ENCODE data around the gene RNF4.
A peak's percentile ranks its signal among the peaks of the same experiment; 100 is the strongest.
"Not testable (repeated sequence)": the region's sequence is repeated elsewhere in the genome, so short reads cannot be mapped to it uniquely, and the experiment has no call there.

RNF4 gene

DNA sequence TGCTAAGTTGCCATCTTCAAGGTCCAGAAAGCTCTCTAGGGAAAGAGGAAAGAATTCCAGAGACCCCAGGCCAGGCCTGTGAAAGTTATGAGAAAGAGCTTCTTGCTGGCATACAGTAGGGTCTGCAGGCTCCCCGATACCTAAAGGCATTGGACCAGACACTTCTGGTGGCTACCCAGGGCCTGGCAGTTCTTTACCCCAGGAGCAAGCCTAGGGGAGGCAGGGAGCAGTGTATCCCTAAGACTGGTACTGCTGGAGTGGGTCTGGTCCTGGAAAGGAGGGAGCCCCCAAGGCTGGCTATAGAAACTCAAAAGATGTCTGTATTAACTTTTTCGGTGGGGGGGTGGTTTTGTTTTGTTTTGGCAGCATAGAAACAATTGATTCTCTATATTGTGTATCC is 47.7 kb downstream of the RNF4 start:
- H3K4me3 ChIP-seq (ENCODE audit: low read depth in 1 of 2, low read length in 2 of 2), result no peak overlapping the region
- H3K9ac ChIP-seq (ENCODE audit: low read depth in 1 of 2, low read length in 2 of 2), result no peak overlapping the region
- H3K4me1 ChIP-seq (ENCODE audit: control insufficient read depth in 1 of 2, insufficient read depth in 2 of 2, low read length in 2 of 2), result peaks cover 5 to 8% of the 10 kb centered on the region in 2 donors
- no peaks in the 10 kb centered on the region for H3K9me3 ChIP-seq (ENCODE audit: control insufficient read depth in 1 of 2, low read length in 2 of 2)
- no peak overlapping the region for H3K27ac ChIP-seq (ENCODE audit: low read depth, low read length)
- peaks cover 25 to 41% of the 10 kb centered on the region in 2 donors for H3K36me3 ChIP-seq (ENCODE audit: control insufficient read depth in 1 of 2, insufficient read depth in 2 of 2, low read length in 2 of 2)
- no peaks in the 10 kb centered on the region for H3K27me3 ChIP-seq (ENCODE audit: control insufficient read depth in 1 of 2, insufficient read depth in 2 of 2, low read length in 2 of 2)

DNA sequence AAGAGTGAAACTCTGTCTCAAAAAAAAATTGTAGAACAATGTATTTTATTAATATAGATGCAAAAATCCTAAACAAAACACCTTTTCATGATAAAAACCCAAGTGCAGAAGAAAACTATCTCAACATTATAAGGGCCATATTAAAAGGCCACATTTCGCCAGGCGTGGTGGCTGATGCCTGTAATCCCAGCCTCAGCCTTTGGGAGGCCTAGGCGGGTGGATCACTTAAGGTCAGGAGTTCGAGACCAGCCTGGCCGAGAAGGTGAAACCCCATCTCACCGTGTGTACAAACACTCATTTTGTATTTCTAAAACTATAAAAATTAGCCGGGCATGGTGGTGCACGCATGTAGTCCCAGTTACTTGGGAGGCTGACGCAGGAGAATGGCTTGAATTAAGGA is 57.7 kb downstream of the RNF4 start:
- no peak overlapping the region for H3K4me3 ChIP-seq (ENCODE audit: low read depth in 1 of 2, low read length in 2 of 2)
- H3K4me1 ChIP-seq (ENCODE audit: control insufficient read depth in 1 of 2, insufficient read depth in 2 of 2, low read length in 2 of 2), result no peaks in the 10 kb centered on the region
- no peaks in the 10 kb centered on the region for H3K36me3 ChIP-seq (ENCODE audit: control insufficient read depth in 1 of 2, insufficient read depth in 2 of 2, low read length in 2 of 2)
- no peak overlapping the region for H3K9ac ChIP-seq (ENCODE audit: low read depth in 1 of 2, low read length in 2 of 2)
- H3K27ac ChIP-seq (ENCODE audit: low read depth, low read length), result no peak overlapping the region
- no peaks in the 10 kb centered on the region for H3K9me3 ChIP-seq (ENCODE audit: control insufficient read depth in 1 of 2, low read length in 2 of 2)
- H3K27me3 ChIP-seq (ENCODE audit: control insufficient read depth in 1 of 2, insufficient read depth in 2 of 2, low read length in 2 of 2), result no peaks in the 10 kb centered on the region

DNA sequence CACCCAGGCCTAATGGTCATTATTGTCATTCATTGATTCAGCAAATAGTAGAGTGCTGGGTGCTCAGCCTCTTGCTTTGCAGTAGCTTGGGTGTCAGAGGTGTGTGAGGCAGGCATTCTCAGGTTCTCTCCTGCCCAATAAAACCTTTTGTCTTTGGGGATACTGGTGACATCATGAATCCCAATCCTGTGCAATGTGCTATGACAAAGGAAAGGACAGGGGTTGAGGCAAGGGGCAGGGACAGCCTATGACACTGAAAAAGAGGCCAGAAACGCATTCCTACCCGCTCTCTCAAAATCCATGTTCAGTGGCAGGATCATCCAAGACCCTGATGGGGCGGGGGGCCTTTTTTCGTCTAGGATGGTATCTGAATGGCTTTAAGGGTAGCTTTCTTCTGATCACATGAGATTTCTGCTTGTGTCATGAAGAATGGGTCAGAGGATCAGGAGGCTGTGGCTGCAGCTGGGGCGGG is 66.0 kb downstream of the RNF4 start:
- H3K9ac ChIP-seq (ENCODE audit: low read depth in 1 of 2, low read length in 2 of 2), result peak overlapping the region in 1 of 2 donors; percentile 86
- H3K27ac ChIP-seq (ENCODE audit: low read depth, low read length), result no peak overlapping the region
- H3K36me3 ChIP-seq (ENCODE audit: control insufficient read depth in 1 of 2, insufficient read depth in 2 of 2, low read length in 2 of 2), result peaks cover 0 to 4% of the 10 kb centered on the region in 2 donors
- H3K4me3 ChIP-seq (ENCODE audit: low read depth in 1 of 2, low read length in 2 of 2), result peak overlapping the region; percentile 84 to 87
- H3K27me3 ChIP-seq (ENCODE audit: control insufficient read depth in 1 of 2, insufficient read depth in 2 of 2, low read length in 2 of 2), result no peaks in the 10 kb centered on the region
- H3K9me3 ChIP-seq (ENCODE audit: control insufficient read depth in 1 of 2, low read length in 2 of 2), result no peaks in the 10 kb centered on the region
- H3K4me1 ChIP-seq (ENCODE audit: control insufficient read depth in 1 of 2, insufficient read depth in 2 of 2, low read length in 2 of 2), result peaks cover 0 to 17% of the 10 kb centered on the region in 2 donors

DNA sequence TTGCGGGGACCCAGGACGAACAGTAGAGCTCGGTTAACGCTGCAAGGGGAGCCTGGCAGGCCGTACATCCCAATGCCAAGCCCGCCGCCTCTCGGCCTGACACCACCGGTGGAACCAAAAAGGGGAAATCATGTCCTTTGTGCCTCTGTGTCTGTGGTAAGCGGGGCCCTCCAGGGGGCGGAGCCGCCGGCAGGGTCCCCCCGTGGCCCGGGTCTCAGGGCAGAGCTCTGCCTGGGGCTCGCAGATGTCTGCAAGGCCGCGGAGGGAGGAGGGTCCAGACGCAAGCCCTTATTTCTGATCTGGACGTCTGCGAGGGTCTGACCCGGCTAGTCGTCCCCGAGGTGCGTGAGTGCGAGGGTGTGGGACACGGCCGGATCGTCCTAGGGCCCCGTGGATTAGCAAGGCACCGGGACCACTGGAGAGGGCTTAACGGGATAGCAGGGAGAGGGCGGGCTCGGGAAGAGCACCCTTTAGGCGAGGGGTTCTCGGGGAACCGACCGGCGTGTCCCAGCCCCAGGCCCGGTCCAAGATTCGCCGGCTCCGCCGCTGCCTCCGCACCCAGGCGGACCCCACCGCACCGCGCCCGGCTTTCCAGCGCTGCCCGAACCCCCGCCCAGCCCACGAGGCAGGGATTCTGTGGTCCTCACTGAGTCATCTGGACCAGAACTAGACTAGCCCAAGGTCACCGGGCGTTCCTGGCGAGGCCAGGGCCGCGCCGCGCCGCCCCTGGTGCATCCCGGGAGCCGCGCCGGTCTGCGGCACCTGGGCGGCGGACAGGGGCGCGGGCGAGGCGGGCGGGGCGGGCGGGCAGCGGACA is 66.7 kb downstream of the RNF4 start:
- Histone ChIP-seq H3K9ac (ENCODE audit: low read depth in 1 of 2, low read length in 2 of 2) (peak overlapping the region; percentile 86), H3K9me3 (ENCODE audit: control insufficient read depth in 1 of 2, low read length in 2 of 2) (no peaks in the 10 kb centered on the region), H3K27me3 (ENCODE audit: control insufficient read depth in 1 of 2, insufficient read depth in 2 of 2, low read length in 2 of 2) (no peaks in the 10 kb centered on the region), H3K4me1 (ENCODE audit: control insufficient read depth in 1 of 2, insufficient read depth in 2 of 2, low read length in 2 of 2) (peaks cover 0 to 17% of the 10 kb centered on the region in 2 donors), H3K36me3 (ENCODE audit: control insufficient read depth in 1 of 2, insufficient read depth in 2 of 2, low read length in 2 of 2) (peaks cover 0 to 4% of the 10 kb centered on the region in 2 donors), H3K4me3 (ENCODE audit: low read depth in 1 of 2, low read length in 2 of 2) (peak overlapping the region; percentile 84 to 87), H3K27ac (ENCODE audit: low read depth, low read length) (peak overlapping the region; percentile 81)

DNA sequence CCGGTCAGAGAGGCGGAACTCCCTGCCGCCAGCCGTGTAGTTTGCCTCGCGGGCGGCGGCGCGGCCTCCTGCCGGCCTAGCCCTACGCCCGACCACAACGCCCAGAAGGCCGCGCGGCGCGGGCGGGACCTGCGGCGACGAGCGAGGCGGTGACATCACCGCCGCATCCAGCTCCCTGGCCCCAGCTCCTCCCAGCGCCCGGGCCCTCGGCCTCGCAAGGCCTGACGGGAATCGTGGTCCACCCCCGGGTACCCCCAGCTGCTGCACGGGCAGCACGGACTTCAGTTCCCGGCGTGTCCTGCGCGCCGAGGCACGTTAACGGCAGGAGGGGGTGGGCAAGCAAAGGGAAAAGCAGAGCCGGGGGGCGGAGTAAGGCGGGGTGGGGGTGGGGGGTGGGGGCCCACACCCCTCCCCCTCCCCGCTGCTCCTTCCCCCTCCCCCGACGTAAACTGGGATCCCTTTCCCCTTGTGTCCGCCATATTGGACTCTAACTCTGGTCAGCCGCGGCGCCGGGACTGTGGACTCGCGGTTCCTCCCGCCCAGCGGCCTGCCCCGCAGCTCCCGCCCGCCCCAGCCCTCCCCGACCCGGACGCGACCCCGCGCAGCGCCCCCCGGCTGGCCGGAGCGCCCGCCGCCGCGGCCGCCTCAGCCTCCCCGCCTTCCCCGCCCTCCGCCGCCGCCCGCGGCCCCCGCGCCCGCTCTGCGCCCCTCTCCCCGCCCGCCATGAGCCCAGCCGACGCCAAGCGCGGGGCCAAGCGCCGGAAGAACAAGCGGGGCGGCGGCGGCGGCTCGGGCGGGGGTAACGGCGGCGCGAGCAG is 67.5 kb downstream of the RNF4 start, which contains the start of gene FAM193A:
Gene FAM193A, plus strand, starts transcription at position 455 of the 818 bp plus-strand sequence. Its CDS starts 269 bp downstream, at position 724.
- Histone ChIP-seq H3K27me3 (ENCODE audit: control insufficient read depth in 1 of 2, insufficient read depth in 2 of 2, low read length in 2 of 2) (no peaks in the 10 kb centered on the region), H3K9me3 (ENCODE audit: control insufficient read depth in 1 of 2, low read length in 2 of 2) (no peaks in the 10 kb centered on the region), H3K27ac (ENCODE audit: low read depth, low read length) (peak within 1 kb of the TSS; percentile 84), H3K9ac (ENCODE audit: low read depth in 1 of 2, low read length in 2 of 2) (peak within 1 kb of the TSS; percentile 86), H3K4me3 (ENCODE audit: low read depth in 1 of 2, low read length in 2 of 2) (peak within 1 kb of the TSS; percentile 84 to 87), H3K36me3 (ENCODE audit: control insufficient read depth in 1 of 2, insufficient read depth in 2 of 2, low read length in 2 of 2) (peaks cover 0 to 4% of the 10 kb centered on the region in 2 donors), H3K4me1 (ENCODE audit: control insufficient read depth in 1 of 2, insufficient read depth in 2 of 2, low read length in 2 of 2) (peaks cover 0 to 17% of the 10 kb centered on the region in 2 donors)

DNA sequence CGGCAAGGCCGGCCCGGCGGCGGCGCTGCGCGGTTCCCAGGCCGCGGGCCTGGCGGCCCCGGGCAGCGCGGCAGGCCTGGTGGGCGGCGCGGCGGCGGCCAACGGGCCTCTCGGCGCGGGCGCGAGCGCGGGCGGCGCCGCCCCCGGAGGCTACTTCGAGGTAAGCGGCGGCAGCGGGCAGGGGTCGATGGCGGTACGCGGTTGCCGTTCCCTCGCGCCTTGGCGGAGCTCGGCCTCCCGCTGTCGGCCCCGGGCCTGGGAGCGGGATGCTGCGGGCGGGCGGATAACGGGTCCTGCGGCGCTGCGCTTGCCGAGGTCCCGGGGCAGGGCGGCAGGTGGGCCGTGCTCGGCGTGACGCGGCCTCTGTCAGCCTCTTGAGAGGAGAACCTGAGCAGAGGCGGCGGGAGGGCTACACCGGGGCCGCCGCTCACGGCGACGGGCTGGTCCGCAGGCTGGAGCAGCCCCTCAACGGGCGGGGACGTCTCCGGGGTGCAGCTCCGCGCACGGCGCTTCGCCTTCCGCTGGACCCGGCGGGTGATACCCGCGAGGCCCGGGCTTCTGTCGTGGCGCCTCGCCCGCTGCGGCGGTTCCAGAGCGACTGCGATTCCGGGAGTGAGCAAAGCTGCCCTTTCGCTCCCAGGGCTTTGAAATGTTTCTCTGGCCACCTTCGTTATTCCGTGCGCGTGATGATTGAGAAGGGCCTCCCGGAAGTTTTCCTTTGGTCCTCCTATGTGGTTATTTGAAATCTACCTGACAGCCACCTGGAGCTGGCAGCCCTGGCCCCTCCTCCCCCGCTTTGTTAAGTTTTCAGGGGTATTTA is 68.3 kb downstream of the RNF4 start:
- Histone ChIP-seq H3K9ac (ENCODE audit: low read depth in 1 of 2, low read length in 2 of 2) (peak overlapping the region; percentile 77 to 84), H3K4me3 (ENCODE audit: low read depth in 1 of 2, low read length in 2 of 2) (peak overlapping the region; percentile 81), H3K27me3 (ENCODE audit: control insufficient read depth in 1 of 2, insufficient read depth in 2 of 2, low read length in 2 of 2) (no peaks in the 10 kb centered on the region), H3K9me3 (ENCODE audit: control insufficient read depth in 1 of 2, low read length in 2 of 2) (no peaks in the 10 kb centered on the region), H3K36me3 (ENCODE audit: control insufficient read depth in 1 of 2, insufficient read depth in 2 of 2, low read length in 2 of 2) (peaks cover 0 to 4% of the 10 kb centered on the region in 2 donors), H3K27ac (ENCODE audit: low read depth, low read length) (peak overlapping the region; percentile 84), H3K4me1 (ENCODE audit: control insufficient read depth in 1 of 2, insufficient read depth in 2 of 2, low read length in 2 of 2) (peaks cover 0 to 17% of the 10 kb centered on the region in 2 donors)

DNA sequence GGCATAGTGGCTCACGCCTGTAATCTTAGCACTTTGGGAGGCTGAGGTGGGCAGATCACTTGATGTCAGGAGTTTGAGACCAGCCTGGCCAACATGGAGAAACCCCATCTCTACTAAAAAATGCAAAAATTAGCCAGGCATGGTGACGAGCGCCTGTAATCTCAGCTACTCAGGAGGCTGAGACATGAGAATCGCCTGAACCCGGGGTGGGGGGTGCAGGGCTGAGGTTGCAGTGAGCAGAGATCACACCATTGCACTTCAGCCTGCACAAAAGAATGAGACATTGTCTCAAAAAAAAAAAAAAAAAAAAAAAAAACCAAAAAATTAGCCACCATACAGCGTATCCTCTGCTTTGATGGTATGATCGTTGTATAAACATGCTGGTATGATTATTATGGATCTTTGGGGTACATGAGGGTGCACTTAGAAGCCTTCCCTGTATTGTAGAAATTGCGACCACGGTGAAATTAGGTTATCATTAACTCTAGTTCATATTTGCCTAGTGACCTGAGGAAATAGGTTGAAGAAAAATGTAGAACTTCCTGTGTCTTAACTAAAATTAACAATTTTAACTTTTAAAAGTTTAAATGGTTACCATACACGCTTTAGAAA is 74.8 kb downstream of the RNF4 start:
- not testable (repeated sequence) for H3K9me3 ChIP-seq (ENCODE audit: control insufficient read depth in 1 of 2, low read length in 2 of 2); H3K27ac ChIP-seq (ENCODE audit: low read depth, low read length); H3K27me3 ChIP-seq (ENCODE audit: control insufficient read depth in 1 of 2, insufficient read depth in 2 of 2, low read length in 2 of 2); H3K36me3 ChIP-seq (ENCODE audit: control insufficient read depth in 1 of 2, insufficient read depth in 2 of 2, low read length in 2 of 2); H3K9ac ChIP-seq (ENCODE audit: low read depth in 1 of 2, low read length in 2 of 2); H3K4me1 ChIP-seq (ENCODE audit: control insufficient read depth in 1 of 2, insufficient read depth in 2 of 2, low read length in 2 of 2); H3K4me3 ChIP-seq (ENCODE audit: low read depth in 1 of 2, low read length in 2 of 2)

DNA sequence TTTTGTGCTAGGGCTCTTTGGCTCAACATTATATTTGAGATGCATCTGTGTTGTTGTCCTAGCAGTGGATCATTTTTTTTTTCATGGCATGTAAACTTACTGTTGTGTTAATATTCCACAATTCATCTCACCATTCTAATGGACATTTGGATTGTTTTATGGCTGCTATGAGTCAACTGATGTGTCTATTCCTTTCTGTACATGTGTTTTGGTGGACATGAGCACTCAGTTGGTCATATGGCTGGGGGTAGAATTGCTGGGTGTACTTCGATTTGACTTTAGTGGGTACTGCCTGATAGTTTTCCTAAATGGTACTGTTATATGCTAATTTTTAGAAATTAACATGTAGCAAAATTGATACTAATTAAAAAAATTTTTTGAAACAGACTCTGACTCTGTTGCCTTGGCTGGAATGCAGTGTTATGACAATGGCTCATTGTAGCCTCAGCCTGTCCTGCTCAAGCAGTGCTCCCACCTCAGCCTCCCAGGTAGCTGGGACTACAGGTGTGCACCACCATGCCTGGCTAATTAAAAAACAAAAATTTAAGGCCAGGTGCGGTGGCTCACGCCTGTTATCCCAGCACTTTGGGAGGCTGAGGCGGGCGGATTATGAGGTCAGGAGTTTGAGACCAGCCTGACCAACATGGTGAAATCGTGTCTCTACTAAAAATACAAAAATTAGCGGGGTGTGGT is 76.6 kb downstream of the RNF4 start:
- Histone ChIP-seq H3K27ac (ENCODE audit: low read depth, low read length) (no peak overlapping the region), H3K36me3 (ENCODE audit: control insufficient read depth in 1 of 2, insufficient read depth in 2 of 2, low read length in 2 of 2) (peaks cover 0 to 5% of the 10 kb centered on the region in 2 donors)

DNA sequence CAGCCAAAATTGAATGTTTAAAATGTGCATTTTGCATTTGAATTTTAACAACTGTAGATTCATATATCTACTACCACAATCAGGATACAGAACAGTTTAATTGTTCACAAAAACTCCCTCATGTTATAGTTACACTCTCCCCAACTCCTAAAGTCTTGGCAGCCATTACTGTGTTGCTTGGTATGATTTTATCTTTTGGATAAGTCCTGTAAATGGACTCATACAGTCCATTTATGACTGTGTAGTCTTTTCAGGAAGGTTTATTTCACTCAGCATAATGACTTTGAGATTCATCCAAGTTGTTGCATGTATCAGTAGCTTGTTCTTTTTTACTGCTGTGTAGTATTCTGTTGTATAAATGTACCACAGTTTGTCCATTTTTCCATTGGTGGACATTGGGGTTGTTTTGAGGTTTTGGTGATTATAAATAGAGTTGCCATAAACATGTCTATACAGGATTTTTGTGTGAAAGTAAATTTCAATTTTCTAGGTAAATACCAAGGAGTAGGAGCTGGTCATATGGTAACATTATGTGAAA is 77.4 kb downstream of the RNF4 start:
- Histone ChIP-seq H3K27me3 (ENCODE audit: control insufficient read depth in 1 of 2, insufficient read depth in 2 of 2, low read length in 2 of 2) (no peaks in the 10 kb centered on the region), H3K9me3 (ENCODE audit: control insufficient read depth in 1 of 2, low read length in 2 of 2) (no peaks in the 10 kb centered on the region), H3K4me1 (ENCODE audit: control insufficient read depth in 1 of 2, insufficient read depth in 2 of 2, low read length in 2 of 2) (no peaks in the 10 kb centered on the region), H3K36me3 (ENCODE audit: control insufficient read depth in 1 of 2, insufficient read depth in 2 of 2, low read length in 2 of 2) (peaks cover 0 to 5% of the 10 kb centered on the region in 2 donors), H3K9ac (ENCODE audit: low read depth in 1 of 2, low read length in 2 of 2) (no peak overlapping the region), H3K4me3 (ENCODE audit: low read depth in 1 of 2, low read length in 2 of 2) (no peak overlapping the region), H3K27ac (ENCODE audit: low read depth, low read length) (no peak overlapping the region)

More for the DNA sequence above, 76.6 kb downstream of the RNF4 start:
- Histone ChIP-seq H3K4me1 (ENCODE audit: control insufficient read depth in 1 of 2, insufficient read depth in 2 of 2, low read length in 2 of 2) (no peaks in the 10 kb centered on the region), H3K9ac (ENCODE audit: low read depth in 1 of 2, low read length in 2 of 2) (no peak overlapping the region), H3K4me3 (ENCODE audit: low read depth in 1 of 2, low read length in 2 of 2) (no peak overlapping the region), H3K9me3 (ENCODE audit: control insufficient read depth in 1 of 2, low read length in 2 of 2) (no peaks in the 10 kb centered on the region), H3K27me3 (ENCODE audit: control insufficient read depth in 1 of 2, insufficient read depth in 2 of 2, low read length in 2 of 2) (no peaks in the 10 kb centered on the region)

Data from duodenal mucosa (tissue), 2 donors.